Transverse colon (tissue), 4 donors: ENCODE data around the gene ZFAND3.

Source experiments
- CTCF ChIP-seq, 5 experiments: fragments of 200-600 bp in 3 of 5; fragments of 450-650 bp in 2 of 5; sonication (generic) in 3 of 5; IDR thresholded peaks; 1 replicate in 2 of 5; 2 replicates in 3 of 5; pipeline ENCODE4 v1.5.1; 2016 to 2017; ENCODE audit warnings: antibody characterized with exemption in 5 of 5, inconsistent platforms in 3 of 5, mild to moderate bottlenecking in 2 of 5, moderate library complexity in 1 of 5
- EP300 ChIP-seq: sonication (generic); formaldehyde crosslinking; IDR thresholded peaks from one replicate; pipeline ENCODE4 v1.6.1; 2017; ENCODE audit warnings: antibody characterized with exemption, low read depth
- POLR2A ChIP-seq: fragments of 450-650 bp; IDR thresholded peaks from one replicate; pipeline ENCODE4 v1.6.1; 2016; ENCODE audit warnings: antibody characterized with exemption, mild to moderate bottlenecking, moderate library complexity
- POLR2AphosphoS5 ChIP-seq, 3 donors: sonication (generic); formaldehyde crosslinking; IDR thresholded peaks; one replicate each; pipeline ENCODE4 v1.6.1; 2016; ENCODE audit warnings: antibody characterized with exemption in 3 of 3

GRCh38 chr6:37804586-37804985 is 14.9 kb upstream of the ZFAND3 start:
- TF ChIP-seq CTCF (IDR thresholded peaks at IDR 0.05) (no peak), POLR2AphosphoS5 (IDR thresholded peaks at IDR 0.05) (no peak), EP300 (no peak), POLR2A (no peak)
